Fibroblast of skin of right biceps (primary cell): ENCODE results near the gene SMARCE1.

Experiments used
- DNase-seq: peaks from one replicate; pipeline ENCODE4 v3.0.0-alpha.2; 2013

The SMARCE1 gene

GRCh38 chr17:40577611-40578065 is 70.0 kb downstream of the SMARCE1 start:
- no peak for DNase-seq

GRCh38 chr17:40576113-40576740 is 71.4 kb downstream of the SMARCE1 start:
- DNase-seq, result no peak
